ENCODE results near the gene FRY.

GRCh38 chr13:32176696-32177095, 145.1 kb downstream of the FRY start:
- TF ChIP-seq ZFP30 (CRISPR knock-in tag; IDR thresholded peaks at IDR 0.05) (no peak), PATZ1 (CRISPR knock-in tag; IDR thresholded peaks at IDR 0.05; ENCODE audit: borderline replicate concordance) (no peak), TCF4 (CRISPR knock-in tag; IDR thresholded peaks at IDR 0.05; ENCODE audit: borderline replicate concordance) (no peak), TOX (CRISPR knock-in tag; IDR thresholded peaks at IDR 0.05; ENCODE audit: borderline replicate concordance) (no peak), BACH2 (CRISPR knock-in tag; IDR thresholded peaks at IDR 0.05; ENCODE audit: borderline replicate concordance) (no peak), RARB (CRISPR knock-in tag; IDR thresholded peaks at IDR 0.05) (no peak), PPARA (CRISPR knock-in tag; IDR thresholded peaks at IDR 0.05; ENCODE audit: borderline replicate concordance) (no peak), ARNTL (CRISPR knock-in tag; IDR thresholded peaks at IDR 0.05; ENCODE audit: borderline replicate concordance, low read depth) (no peak), POU6F1 (CRISPR knock-in tag; IDR thresholded peaks at IDR 0.05; ENCODE audit: borderline replicate concordance, low read depth) (no peak), ZNF8 (CRISPR knock-in tag; IDR thresholded peaks at IDR 0.05) (no peak), TSHZ2 (CRISPR knock-in tag; IDR thresholded peaks at IDR 0.05) (no peak), CSDC2 (CRISPR knock-in tag; IDR thresholded peaks at IDR 0.05) (no peak), ZNF565 (CRISPR knock-in tag; conservative IDR thresholded peaks at IDR 0.05; ENCODE audit: low read depth) (no peak), CREB5 (CRISPR knock-in tag; IDR thresholded peaks at IDR 0.05; ENCODE audit: low read depth) (no peak)

All from SK-N-SH treated with all-trans-retinoic acid at 6 μM for 48 hours (cell line).